Measurements from ENCODE around the gene ST6GAL1. TPM values are rescaled to one million over a fixed set of nuclear protein-coding genes. Genes with fewer than 3 reads are reported as not detected.

The ST6GAL1 gene
- polyA plus RNA-seq, 1 of the 3 experiments (the other 2 are of a cell fraction): 3.9 TPM

DNA sequence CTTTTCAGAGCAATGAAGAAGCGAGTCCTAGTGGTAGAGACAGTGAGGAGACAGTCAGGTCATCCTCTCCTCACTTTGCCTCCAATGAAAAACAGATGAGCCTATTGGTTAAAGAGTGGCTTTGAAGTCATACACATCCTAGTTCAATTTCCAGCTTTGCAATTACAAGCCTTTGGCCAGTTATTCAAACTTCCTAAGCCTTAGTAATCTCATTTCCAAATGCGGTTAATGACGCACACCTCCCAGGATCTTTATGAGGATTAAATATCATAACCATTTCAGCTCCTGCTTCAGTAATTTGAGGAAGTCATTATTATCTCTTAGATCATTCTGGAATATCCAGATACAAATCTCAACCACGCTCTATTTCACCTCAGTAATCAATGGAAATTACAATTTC, 10.0 kb upstream of the ST6GAL1 start:
- H3F3A ChIP-seq (replicated peaks; ENCODE audit: insufficient read depth): no peaks in the 10 kb centered on the region
- 83% methylated on average over 4 of the region's 4 CpGs for WGBS (ENCODE audit: low lambda C conversion rate)
- H3K36me3 ChIP-seq (replicated peaks in 1 of 2; ENCODE audit: control insufficient read depth in 1 of 2, insufficient read depth in 2 of 2, low read length in 1 of 2): no peaks in the 10 kb centered on the region
- no peak overlapping the region for H2AFZ ChIP-seq (ENCODE audit: low read depth)
- CTCF ChIA-PET: interaction anchor here (1.7 to 3.8 kb wide), 3 partner anchors 10 to 219 kb away, joined by 4 to 19 read pairs (median 5); partner anchors contain the start of genes RPL39L and ST6GAL1
- H3K27ac ChIP-seq (ENCODE audit: low read depth in 2 of 2, low read length in 1 of 2): no peak overlapping the region
- no peaks in the 10 kb centered on the region for H3K9me3 ChIP-seq
- H4K20me1 ChIP-seq (ENCODE audit: insufficient read depth): no peaks in the 10 kb centered on the region
- TF ChIP-seq FOXM1 (IDR thresholded peaks at IDR 0.05; ENCODE audit: low read depth) (no peak), EP300 (IDR thresholded peaks at IDR 0.05; ENCODE audit: borderline replicate concordance in 1 of 2, low read depth in 1 of 2, low read length in 1 of 2) (no peak), GABPA (IDR thresholded peaks at IDR 0.05; ENCODE audit: low read depth) (no peak), FOXJ3 (CRISPR knock-in tag; IDR thresholded peaks at IDR 0.05) (no peak), JUND (IDR thresholded peaks at IDR 0.05) (no peak), POLR2AphosphoS5 (IDR thresholded peaks at IDR 0.05; ENCODE audit: low read depth, low read length) (no peak), NFIC (IDR thresholded peaks at IDR 0.05; ENCODE audit: borderline replicate concordance) (no peak), EZH2phosphoT487 (IDR thresholded peaks at IDR 0.05; ENCODE audit: borderline replicate concordance, low read depth) (no peak), TEAD4 (IDR thresholded peaks at IDR 0.05; ENCODE audit: borderline replicate concordance, insufficient read depth) (no peak)
- TF ChIP-seq, protein P1, sequence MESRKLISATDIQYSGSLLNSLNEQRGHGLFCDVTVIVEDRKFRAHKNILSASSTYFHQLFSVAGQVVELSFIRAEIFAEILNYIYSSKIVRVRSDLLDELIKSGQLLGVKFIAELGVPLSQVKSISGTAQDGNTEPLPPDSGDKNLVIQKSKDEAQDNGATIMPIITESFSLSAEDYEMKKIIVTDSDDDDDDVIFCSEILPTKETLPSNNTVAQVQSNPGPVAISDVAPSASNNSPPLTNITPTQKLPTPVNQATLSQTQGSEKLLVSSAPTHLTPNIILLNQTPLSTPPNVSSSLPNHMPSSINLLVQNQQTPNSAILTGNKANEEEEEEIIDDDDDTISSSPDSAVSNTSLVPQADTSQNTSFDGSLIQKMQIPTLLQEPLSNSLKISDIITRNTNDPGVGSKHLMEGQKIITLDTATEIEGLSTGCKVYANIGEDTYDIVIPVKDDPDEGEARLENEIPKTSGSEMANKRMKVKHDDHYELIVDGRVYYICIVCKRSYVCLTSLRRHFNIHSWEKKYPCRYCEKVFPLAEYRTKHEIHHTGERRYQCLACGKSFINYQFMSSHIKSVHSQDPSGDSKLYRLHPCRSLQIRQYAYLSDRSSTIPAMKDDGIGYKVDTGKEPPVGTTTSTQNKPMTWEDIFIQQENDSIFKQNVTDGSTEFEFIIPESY (IDR thresholded peaks at IDR 0.05; ENCODE audit: borderline replicate concordance, low read depth): no peak
- TF ChIP-seq, protein P2, sequence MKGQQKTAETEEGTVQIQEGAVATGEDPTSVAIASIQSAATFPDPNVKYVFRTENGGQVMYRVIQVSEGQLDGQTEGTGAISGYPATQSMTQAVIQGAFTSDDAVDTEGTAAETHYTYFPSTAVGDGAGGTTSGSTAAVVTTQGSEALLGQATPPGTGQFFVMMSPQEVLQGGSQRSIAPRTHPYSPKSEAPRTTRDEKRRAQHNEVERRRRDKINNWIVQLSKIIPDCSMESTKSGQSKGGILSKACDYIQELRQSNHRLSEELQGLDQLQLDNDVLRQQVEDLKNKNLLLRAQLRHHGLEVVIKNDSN (IDR thresholded peaks at IDR 0.05; ENCODE audit: borderline replicate concordance, low read depth): no peak
- no peak overlapping the region for H3K9ac ChIP-seq
- H3K27me3 ChIP-seq (ENCODE audit: insufficient read depth): no peaks in the 10 kb centered on the region
- H3K4me1 ChIP-seq (ENCODE audit: control insufficient read depth in 1 of 2, insufficient read depth in 2 of 2, low read depth in 1 of 2, low read length in 1 of 2): peaks cover 0 to 18% of the 10 kb centered on the region in 2 experiments; a peak in 2 of 4 replicates
- H3K4me3 ChIP-seq (ENCODE audit: low read depth in 2 of 2, low read length in 1 of 2): no peak overlapping the region
- H3K79me2 ChIP-seq (ENCODE audit: insufficient read depth): no peaks in the 10 kb centered on the region
- DNase-seq: no peak
- H3K4me2 ChIP-seq: no peak overlapping the region
- POLR2A ChIA-PET: no interaction called here
- H3K9me2 ChIP-seq: no peaks in the 10 kb centered on the region

DNA sequence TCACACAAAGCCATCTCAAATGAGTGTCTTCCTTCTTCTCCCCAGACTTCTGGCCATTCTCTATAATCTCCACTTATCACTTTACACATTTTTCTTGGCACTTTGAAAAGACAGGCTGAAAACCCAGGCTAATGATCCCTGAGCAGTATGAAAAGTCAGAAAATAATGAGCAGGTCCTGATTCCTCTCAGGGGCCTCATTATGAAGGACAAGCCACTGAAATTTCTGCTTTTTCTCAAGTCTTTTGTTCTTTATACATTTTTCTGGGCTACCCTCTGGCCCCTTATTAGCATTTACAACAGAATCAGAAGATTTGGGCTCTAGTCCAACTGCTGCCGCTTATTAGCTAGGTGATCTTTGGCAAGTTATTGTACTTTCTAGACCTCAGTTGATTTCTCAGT, 9.5 kb upstream of the ST6GAL1 start:
- TF ChIP-seq, protein P1 (IDR thresholded peaks at IDR 0.05; ENCODE audit: borderline replicate concordance, low read depth): no peak
- TF ChIP-seq, protein P3, sequence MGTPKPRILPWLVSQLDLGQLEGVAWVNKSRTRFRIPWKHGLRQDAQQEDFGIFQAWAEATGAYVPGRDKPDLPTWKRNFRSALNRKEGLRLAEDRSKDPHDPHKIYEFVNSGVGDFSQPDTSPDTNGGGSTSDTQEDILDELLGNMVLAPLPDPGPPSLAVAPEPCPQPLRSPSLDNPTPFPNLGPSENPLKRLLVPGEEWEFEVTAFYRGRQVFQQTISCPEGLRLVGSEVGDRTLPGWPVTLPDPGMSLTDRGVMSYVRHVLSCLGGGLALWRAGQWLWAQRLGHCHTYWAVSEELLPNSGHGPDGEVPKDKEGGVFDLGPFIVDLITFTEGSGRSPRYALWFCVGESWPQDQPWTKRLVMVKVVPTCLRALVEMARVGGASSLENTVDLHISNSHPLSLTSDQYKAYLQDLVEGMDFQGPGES (IDR thresholded peaks at IDR 0.05; ENCODE audit: low read depth, low read length): no peak
- no peak for TF ChIP-seq EZH2phosphoT487 (IDR thresholded peaks at IDR 0.05; ENCODE audit: borderline replicate concordance, low read depth)
- TF ChIP-seq, protein P4, sequence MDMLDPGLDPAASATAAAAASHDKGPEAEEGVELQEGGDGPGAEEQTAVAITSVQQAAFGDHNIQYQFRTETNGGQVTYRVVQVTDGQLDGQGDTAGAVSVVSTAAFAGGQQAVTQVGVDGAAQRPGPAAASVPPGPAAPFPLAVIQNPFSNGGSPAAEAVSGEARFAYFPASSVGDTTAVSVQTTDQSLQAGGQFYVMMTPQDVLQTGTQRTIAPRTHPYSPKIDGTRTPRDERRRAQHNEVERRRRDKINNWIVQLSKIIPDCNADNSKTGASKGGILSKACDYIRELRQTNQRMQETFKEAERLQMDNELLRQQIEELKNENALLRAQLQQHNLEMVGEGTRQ (IDR thresholded peaks at IDR 0.05; ENCODE audit: borderline replicate concordance, low read depth, low read length): no peak
- no peak for TF ChIP-seq SIN3A (IDR thresholded peaks at IDR 0.05; ENCODE audit: borderline replicate concordance, low read depth, low read length)
- no peak for TF ChIP-seq TEAD4 (IDR thresholded peaks at IDR 0.05; ENCODE audit: borderline replicate concordance, insufficient read depth)
- no peak for TF ChIP-seq FOXM1 (IDR thresholded peaks at IDR 0.05; ENCODE audit: low read depth)
- no peak for TF ChIP-seq TCF12 (IDR thresholded peaks at IDR 0.05)
- no peak for TF ChIP-seq TAF1 (IDR thresholded peaks at IDR 0.05; ENCODE audit: borderline replicate concordance, low read depth, low read length)
- TF ChIP-seq MXI1 (IDR thresholded peaks at IDR 0.05; ENCODE audit: low read depth, low read length): no peak
- no peak for TF ChIP-seq ELF1 (IDR thresholded peaks at IDR 0.05)
- TF ChIP-seq RAD21 (IDR thresholded peaks at IDR 0.05; ENCODE audit: low read length): no peak
- no peak for TF ChIP-seq NFIC (IDR thresholded peaks at IDR 0.05; ENCODE audit: borderline replicate concordance)
- CTCF ChIA-PET: interaction anchor here (1.7 to 3.8 kb wide), 2 partner anchors 9 to 219 kb away, joined by 4 to 19 read pairs; partner anchors contain the start of genes RPL39L and ST6GAL1
- POLR2A ChIA-PET: no interaction called here
- Histone ChIP-seq H3K36me3 (replicated peaks in 1 of 2; ENCODE audit: control insufficient read depth in 1 of 2, insufficient read depth in 2 of 2, low read length in 1 of 2) (no peaks in the 10 kb centered on the region), H3F3A (replicated peaks; ENCODE audit: insufficient read depth) (no peaks in the 10 kb centered on the region), H3K4me3 (ENCODE audit: low read depth in 2 of 2, low read length in 1 of 2) (no peak overlapping the region), H3K4me1 (ENCODE audit: control insufficient read depth in 1 of 2, insufficient read depth in 2 of 2, low read depth in 1 of 2, low read length in 1 of 2) (peaks cover 0 to 18% of the 10 kb centered on the region in 2 experiments; a peak in 2 of 4 replicates), H3K79me2 (ENCODE audit: insufficient read depth) (no peaks in the 10 kb centered on the region), H3K4me2 (no peak overlapping the region), H3K27me3 (ENCODE audit: insufficient read depth) (no peaks in the 10 kb centered on the region), H4K20me1 (ENCODE audit: insufficient read depth) (no peaks in the 10 kb centered on the region), H3K9me3 (no peaks in the 10 kb centered on the region), H3K27ac (ENCODE audit: low read depth in 2 of 2, low read length in 1 of 2) (no peak overlapping the region), H3K9ac (no peak overlapping the region), H3K9me2 (no peaks in the 10 kb centered on the region), H2AFZ (ENCODE audit: low read depth) (no peak overlapping the region)
- 96% methylated on average over 1 of the region's 1 CpG for WGBS (ENCODE audit: low lambda C conversion rate)
- DNase-seq: no peak

Measured in SK-N-SH (cell line).